ENCODE data around the gene SACM1L.
A peak's percentile ranks its signal among the peaks of the same experiment; 100 is the strongest.
"Not testable (repeated sequence)": the region's sequence is repeated elsewhere in the genome, so short reads cannot be mapped to it uniquely, and the experiment has no call there.

SACM1L gene

DNA sequence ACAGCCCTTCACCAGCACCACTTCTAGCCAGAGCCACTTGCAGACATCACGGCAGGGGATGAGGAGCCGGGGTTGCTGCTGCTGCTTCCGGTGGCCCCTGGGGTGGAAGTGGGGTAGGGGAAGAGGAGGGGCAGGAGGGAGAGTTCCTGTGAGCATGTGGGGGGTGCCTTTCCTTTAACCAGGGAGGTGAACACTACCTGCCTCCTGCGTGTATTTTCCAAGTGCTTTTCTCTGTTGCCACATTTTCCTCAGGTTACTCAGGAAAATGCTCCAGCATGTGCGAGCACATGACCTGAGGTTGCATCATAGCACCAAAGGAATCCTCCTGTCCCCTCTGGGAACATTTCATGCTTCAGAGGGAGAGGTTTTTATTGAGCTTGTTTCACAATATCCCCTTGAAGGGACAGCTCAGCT is 12.2 kb upstream of the SACM1L start:
- no peak overlapping the region for H3K4me3 ChIP-seq (ENCODE audit: low read length)
- no peaks in the 10 kb centered on the region for H3K9me3 ChIP-seq (ENCODE audit: low read length)
- H3K4me1 ChIP-seq (ENCODE audit: insufficient read depth, low read length), result peaks cover 14% of the 10 kb centered on the region
- peaks cover 4% of the 10 kb centered on the region for H3K36me3 ChIP-seq (ENCODE audit: insufficient read depth, low read length)
- H2AFZ ChIP-seq (ENCODE audit: low read depth, low read length), result no peak overlapping the region
- H3K27me3 ChIP-seq (ENCODE audit: insufficient read depth, low read length), result no peaks in the 10 kb centered on the region

DNA sequence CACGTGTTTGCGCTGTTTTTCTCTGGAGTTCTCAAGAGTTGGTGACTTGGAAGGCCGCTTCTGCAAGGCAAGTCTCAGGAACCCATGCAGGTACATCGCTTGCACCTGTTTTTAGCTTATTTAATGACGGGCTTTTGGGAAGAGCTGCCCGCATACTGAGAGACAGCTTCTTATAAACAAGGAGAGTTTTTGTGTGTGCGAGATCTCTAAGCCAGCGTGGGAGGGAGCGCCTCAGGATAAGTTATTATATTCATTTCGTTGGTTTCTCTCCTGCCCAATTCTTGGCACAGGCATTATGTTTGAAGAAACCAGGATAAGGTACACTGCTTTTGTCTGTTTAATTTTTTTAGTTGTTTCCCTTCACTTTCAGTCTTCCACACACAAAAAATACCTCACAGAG is 11.4 kb upstream of the SACM1L start:
- Histone ChIP-seq H3K36me3 (ENCODE audit: insufficient read depth, low read length) (peaks cover 4% of the 10 kb centered on the region), H3K27me3 (ENCODE audit: insufficient read depth, low read length) (no peaks in the 10 kb centered on the region), H3K9me3 (ENCODE audit: low read length) (peaks cover 2% of the 10 kb centered on the region), H3K4me1 (ENCODE audit: insufficient read depth, low read length) (peaks cover 14% of the 10 kb centered on the region), H2AFZ (ENCODE audit: low read depth, low read length) (no peak overlapping the region), H3K4me3 (ENCODE audit: low read length) (no peak overlapping the region)

DNA sequence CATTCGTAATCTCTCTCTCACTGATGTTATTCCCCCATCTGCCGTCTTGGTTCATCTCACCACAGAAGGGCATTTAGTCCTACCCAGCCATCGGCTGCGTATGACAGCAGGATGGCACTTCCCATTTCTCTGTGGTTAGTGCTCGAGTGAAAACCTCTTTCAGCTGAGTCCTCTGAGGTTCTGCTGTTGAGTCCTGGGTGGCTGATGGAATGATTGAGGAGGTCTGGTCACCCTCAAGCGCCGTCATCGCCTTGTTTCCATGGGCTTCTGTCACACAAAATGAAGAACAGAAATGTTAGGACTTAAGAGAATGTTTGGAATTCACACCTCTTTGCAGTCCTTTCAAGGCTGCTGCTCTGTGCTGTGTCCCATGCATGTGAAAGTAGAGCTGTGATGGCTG is 9.4 kb upstream of the SACM1L start:
- Histone ChIP-seq H3K27me3 (ENCODE audit: insufficient read depth, low read length) (no peaks in the 10 kb centered on the region), H3K4me3 (ENCODE audit: low read length) (no peak overlapping the region), H3K9me3 (ENCODE audit: low read length) (peaks cover 3% of the 10 kb centered on the region), H3K36me3 (ENCODE audit: insufficient read depth, low read length) (no peaks in the 10 kb centered on the region), H3K4me1 (ENCODE audit: insufficient read depth, low read length) (peaks cover 14% of the 10 kb centered on the region), H2AFZ (ENCODE audit: low read depth, low read length) (no peak overlapping the region)

DNA sequence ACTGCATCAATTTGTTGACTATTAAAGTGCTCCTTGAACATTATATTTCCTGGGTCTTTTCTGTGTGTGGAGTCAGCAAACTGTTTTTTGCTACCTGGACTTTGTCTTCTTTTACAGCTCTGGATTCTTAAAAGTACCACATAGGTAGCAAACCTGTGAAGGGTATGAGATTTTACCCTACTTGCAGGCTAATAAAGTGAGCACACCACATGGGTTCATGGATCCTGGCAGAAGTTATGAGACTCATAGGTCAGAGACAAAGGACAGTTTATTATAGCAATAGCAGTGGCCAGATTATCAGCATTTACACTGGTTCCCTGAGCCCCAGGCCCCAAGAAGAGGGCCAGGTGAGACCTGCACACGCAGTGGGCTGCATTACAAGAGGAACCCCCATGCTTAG is 8.0 kb upstream of the SACM1L start:
- Histone ChIP-seq H3K27me3 (ENCODE audit: insufficient read depth, low read length) (no peaks in the 10 kb centered on the region), H3K36me3 (ENCODE audit: insufficient read depth, low read length) (no peaks in the 10 kb centered on the region), H3K4me3 (ENCODE audit: low read length) (no peak overlapping the region), H3K9me3 (ENCODE audit: low read length) (peaks cover 3% of the 10 kb centered on the region), H2AFZ (ENCODE audit: low read depth, low read length) (no peak overlapping the region), H3K4me1 (ENCODE audit: insufficient read depth, low read length) (peaks cover 14% of the 10 kb centered on the region)

DNA sequence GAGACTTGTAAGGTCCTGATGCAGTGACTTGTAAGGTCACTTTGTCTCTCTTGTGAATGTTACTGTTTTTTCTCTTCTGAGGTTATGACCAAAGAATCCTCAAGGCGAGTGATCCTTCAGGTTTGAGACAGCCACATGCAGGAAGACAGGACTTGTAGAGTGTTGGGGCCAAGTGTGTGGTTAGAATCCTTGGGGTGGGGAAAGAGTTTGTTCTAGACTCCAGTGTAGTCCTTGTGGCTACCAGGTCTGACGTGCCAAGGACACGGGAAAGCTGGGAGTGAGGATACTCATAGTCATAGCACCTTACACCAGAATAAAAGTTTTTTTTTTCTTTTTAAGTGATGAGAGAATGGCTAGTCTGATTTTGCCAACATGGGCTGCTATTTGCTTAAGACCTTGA is 7.3 kb upstream of the SACM1L start:
- H3K4me1 ChIP-seq (ENCODE audit: insufficient read depth, low read length), result peaks cover 12% of the 10 kb centered on the region
- H3K27me3 ChIP-seq (ENCODE audit: insufficient read depth, low read length), result no peaks in the 10 kb centered on the region
- H3K36me3 ChIP-seq (ENCODE audit: insufficient read depth, low read length), result no peaks in the 10 kb centered on the region
- no peak overlapping the region for H2AFZ ChIP-seq (ENCODE audit: low read depth, low read length)
- H3K4me3 ChIP-seq (ENCODE audit: low read length), result no peak overlapping the region
- peaks cover 3% of the 10 kb centered on the region for H3K9me3 ChIP-seq (ENCODE audit: low read length)

DNA sequence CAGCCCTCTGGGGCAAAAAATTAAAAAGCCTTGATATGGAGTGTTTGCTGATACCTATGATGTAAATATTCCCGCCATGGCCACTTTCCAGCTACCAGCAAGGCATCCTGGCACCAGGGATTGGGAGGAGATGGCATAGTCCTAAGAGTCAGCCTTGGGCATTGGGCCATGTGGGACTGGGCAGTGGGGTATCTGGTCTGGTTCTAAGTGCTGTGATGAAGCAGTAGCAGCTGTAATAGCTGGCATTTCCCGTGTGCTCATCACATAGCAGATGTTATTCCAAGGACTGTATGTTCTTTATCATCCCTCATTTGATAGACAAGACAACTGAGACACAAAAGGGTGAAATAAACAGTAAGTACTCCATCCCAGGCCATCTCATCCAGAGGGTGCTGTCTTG is 6.9 kb upstream of the SACM1L start:
- no peaks in the 10 kb centered on the region for H3K27me3 ChIP-seq (ENCODE audit: insufficient read depth, low read length)
- no peak overlapping the region for H3K4me3 ChIP-seq (ENCODE audit: low read length)
- H3K4me1 ChIP-seq (ENCODE audit: insufficient read depth, low read length), result peaks cover 12% of the 10 kb centered on the region
- peaks cover 3% of the 10 kb centered on the region for H3K9me3 ChIP-seq (ENCODE audit: low read length)
- no peaks in the 10 kb centered on the region for H3K36me3 ChIP-seq (ENCODE audit: insufficient read depth, low read length)
- no peak overlapping the region for H2AFZ ChIP-seq (ENCODE audit: low read depth, low read length)

DNA sequence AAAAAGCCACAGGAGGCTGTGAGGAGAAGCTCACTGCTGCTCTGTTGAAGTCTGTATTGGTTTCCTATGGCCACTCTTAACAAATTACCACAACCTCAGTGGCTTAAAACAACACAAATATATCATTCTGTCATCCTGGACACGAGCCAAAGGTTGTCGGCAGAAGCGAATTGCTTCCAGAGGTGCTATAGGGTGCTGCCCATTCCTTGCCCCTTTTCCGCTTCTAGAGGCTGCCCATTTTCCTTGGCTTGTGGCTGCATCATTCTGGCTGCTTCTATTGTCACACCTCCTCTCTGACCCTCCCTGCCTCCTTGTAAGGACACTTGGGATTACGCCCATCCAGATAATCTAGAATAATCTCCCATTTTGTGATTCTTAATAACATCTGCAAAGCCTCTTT is 6.4 kb upstream of the SACM1L start:
- Histone ChIP-seq H2AFZ (ENCODE audit: low read depth, low read length) (no peak overlapping the region), H3K4me3 (ENCODE audit: low read length) (no peak overlapping the region), H3K4me1 (ENCODE audit: insufficient read depth, low read length) (peaks cover 12% of the 10 kb centered on the region), H3K27me3 (ENCODE audit: insufficient read depth, low read length) (no peaks in the 10 kb centered on the region), H3K9me3 (ENCODE audit: low read length) (peaks cover 3% of the 10 kb centered on the region), H3K36me3 (ENCODE audit: insufficient read depth, low read length) (no peaks in the 10 kb centered on the region)

DNA sequence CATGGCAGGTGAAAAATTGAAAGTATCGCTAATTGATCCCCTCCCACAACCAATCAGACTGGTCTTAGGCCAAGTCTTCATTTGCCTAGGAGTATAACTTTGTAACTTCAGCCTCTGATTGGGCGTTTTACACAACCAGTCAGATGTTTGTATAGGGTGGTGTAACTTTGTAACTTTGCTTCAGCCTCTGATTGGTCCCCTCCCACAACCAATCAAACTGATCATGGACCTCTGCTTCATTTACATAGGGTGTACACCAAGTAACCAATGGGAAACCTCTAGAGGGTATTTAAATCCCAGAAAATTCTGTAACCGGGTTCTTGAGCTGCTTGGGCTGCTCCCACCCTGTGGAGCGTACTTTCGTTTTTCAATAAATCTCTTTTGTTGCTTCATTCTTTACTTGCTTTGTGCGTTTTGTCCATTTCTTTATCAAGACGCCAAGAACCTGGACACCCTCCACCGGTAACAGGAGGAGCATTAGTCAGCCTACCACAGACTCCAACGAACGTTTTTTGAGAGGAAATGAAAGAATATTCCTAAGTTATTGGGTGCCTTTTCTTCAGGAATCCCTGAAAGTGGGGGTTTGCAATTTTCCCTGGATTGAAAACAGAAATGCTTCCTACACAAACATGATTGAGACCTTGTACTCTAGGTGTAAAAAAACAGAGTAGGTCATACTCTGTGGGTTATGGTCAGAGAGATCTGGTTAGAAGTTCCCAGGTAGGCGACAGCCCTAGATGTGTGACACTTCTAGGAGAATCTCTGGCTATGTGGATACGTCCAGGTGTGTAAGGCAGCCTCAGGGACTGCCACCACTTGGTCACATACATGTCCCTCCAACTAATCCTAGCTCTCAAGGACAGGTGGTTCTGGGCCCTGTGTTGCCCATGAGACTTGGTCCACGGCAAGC is 5.5 kb upstream of the SACM1L start:
- Histone ChIP-seq H3K27me3 (ENCODE audit: insufficient read depth, low read length) (no peaks in the 10 kb centered on the region), H2AFZ (ENCODE audit: low read depth, low read length) (no peak overlapping the region), H3K4me3 (ENCODE audit: low read length) (no peak overlapping the region), H3K4me1 (ENCODE audit: insufficient read depth, low read length) (peaks cover 7% of the 10 kb centered on the region), H3K9me3 (ENCODE audit: low read length) (peaks cover 3% of the 10 kb centered on the region), H3K36me3 (ENCODE audit: insufficient read depth, low read length) (no peaks in the 10 kb centered on the region)

DNA sequence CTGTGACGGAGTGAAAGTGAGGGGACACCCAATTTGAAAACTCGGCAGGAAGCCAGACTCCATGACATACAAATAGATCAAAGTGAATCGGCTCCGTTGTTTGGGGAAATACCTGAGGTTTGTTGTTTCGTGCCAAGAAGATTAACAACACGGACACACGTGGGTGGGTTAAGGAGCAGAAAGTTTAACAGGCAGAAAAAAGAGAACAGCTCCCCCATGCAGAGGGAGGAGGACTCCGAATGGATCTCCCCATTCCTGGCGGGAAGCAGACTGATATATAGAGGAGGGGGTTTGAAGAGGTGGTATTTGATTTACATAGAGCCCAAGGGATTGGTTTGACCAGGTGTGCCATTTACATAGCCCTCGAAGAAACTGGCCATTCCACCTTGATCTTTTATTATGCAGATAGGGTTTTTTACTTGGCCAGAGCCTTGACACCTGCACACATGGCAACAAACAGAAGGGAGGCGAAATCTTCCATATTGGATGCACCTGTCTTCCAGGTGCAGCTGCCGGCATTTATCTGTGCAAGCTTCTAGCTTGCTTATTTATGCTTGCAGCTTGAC is 4.8 kb upstream of the SACM1L start:
- no peaks in the 10 kb centered on the region for H3K36me3 ChIP-seq (ENCODE audit: insufficient read depth, low read length)
- no peak overlapping the region for H2AFZ ChIP-seq (ENCODE audit: low read depth, low read length)
- no peaks in the 10 kb centered on the region for H3K27me3 ChIP-seq (ENCODE audit: insufficient read depth, low read length)

DNA sequence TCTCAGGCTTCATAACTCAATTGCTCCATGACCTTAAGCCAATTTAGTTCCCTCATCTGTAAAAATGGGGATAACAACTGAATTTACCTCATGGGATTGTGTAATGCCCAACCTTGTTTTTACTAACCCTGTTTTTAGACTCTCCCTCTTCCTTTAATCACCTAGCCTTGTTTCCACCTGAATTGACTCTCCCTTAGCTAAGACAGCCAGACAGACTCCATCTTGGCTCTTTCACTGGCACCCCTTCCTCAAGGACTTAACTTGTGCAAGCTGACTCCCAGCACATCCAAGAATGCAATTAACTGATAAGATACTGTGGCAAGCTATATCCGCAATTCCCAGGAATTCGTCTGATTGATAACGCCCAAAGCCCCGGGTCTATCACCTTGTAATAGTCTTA is 3.5 kb upstream of the SACM1L start:
- not testable (repeated sequence) for H2AFZ ChIP-seq (ENCODE audit: low read depth, low read length); H3K4me1 ChIP-seq (ENCODE audit: insufficient read depth, low read length); H3K4me3 ChIP-seq (ENCODE audit: low read length); H3K9me3 ChIP-seq (ENCODE audit: low read length); H3K27me3 ChIP-seq (ENCODE audit: insufficient read depth, low read length); H3K36me3 ChIP-seq (ENCODE audit: insufficient read depth, low read length)

More for the DNA sequence above, 4.8 kb upstream of the SACM1L start:
- Histone ChIP-seq H3K4me1 (ENCODE audit: insufficient read depth, low read length) (no peaks in the 10 kb centered on the region), H3K9me3 (ENCODE audit: low read length) (peaks cover 3% of the 10 kb centered on the region), H3K4me3 (ENCODE audit: low read length) (no peak overlapping the region)

DNA sequence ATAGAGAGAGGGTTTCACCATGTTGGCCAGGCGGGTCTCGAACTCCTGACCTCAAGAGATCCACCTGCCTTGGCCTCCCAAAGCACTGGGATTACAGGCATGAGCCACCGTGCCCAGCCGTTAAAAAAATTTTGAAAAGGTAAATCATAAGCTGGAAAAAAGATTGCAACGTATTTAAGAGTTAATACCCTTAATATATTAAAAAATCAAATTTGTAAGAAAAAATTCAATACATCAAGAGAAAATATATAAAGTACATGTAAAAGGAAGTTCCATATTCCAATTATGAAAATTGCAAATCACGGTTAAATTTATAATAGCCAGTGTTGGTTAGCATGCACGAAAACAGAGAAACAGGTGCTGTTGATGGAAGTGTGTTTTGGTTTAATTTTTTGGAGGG is 2.3 kb upstream of the SACM1L start:
- Histone ChIP-seq H3K9me3 (ENCODE audit: low read length) (peaks cover 3% of the 10 kb centered on the region), H3K4me1 (ENCODE audit: insufficient read depth, low read length) (peaks cover 11% of the 10 kb centered on the region), H2AFZ (ENCODE audit: low read depth, low read length) (no peak overlapping the region), H3K27me3 (ENCODE audit: insufficient read depth, low read length) (no peaks in the 10 kb centered on the region), H3K4me3 (ENCODE audit: low read length) (no peak overlapping the region), H3K36me3 (ENCODE audit: insufficient read depth, low read length) (peaks cover 4% of the 10 kb centered on the region)

DNA sequence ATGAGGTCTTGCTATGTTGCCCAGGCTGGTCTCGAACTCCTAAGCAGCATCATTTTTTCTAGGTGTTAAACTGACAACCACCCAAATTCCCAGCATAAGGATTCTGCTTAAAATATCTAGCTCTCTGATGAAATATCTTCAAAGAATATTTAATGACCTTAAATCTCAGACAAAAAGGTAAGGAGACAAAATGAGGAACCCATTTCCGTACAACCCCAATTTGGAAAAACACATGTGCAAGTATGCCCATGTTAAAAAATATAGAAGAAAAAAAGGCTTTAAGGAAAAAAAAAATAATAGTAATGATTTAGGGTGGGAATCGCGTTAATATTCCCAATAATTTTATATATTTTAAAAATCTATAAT is 1.4 kb upstream of the SACM1L start:
- Histone ChIP-seq H3K4me3 (ENCODE audit: low read length) (peak overlapping the region; percentile 75), H3K4me1 (ENCODE audit: insufficient read depth, low read length) (peaks cover 11% of the 10 kb centered on the region), H2AFZ (ENCODE audit: low read depth, low read length) (no peak overlapping the region), H3K27me3 (ENCODE audit: insufficient read depth, low read length) (no peaks in the 10 kb centered on the region), H3K9me3 (ENCODE audit: low read length) (peaks cover under 1% of the 10 kb centered on the region), H3K36me3 (ENCODE audit: insufficient read depth, low read length) (peaks cover 5% of the 10 kb centered on the region)

DNA sequence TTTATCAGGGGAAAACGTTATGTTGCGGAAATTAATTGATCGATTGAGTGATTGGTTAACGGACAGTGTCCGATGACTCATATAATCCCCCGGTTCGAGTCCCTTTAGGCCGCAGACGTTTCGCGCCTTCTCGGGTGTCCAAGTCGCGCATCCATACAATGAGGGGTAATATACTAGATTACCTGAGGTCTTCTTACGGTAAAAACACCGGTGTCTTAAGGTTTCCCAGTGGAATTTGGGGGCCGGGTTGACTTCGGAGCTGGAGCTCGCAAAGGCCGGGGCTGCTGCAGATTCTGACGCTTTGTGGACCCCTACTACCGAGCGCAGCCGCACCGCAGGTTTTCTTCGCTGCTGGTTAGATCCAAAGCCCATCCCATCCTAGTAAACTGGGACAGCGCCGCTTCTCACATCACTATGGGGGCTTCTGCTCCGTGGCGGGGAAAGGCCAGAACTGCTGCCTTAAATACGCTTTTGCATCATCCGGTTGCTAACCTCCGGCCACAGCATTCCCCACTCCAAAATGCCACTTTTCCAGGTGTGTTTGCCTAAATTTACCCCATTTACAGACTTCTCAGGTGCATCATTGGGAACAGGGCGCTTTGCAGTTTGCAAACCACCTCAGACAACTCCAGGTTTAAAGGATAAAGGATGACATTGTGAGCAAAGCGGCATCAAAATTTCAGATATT is 858 bp upstream of the SACM1L start:
- peak overlapping the region; percentile 73 for H2AFZ ChIP-seq (ENCODE audit: low read depth, low read length)
- peak overlapping the region; percentile 75 for H3K4me3 ChIP-seq (ENCODE audit: low read length)
- H3K9me3 ChIP-seq (ENCODE audit: low read length), result no peaks in the 10 kb centered on the region
- no peaks in the 10 kb centered on the region for H3K27me3 ChIP-seq (ENCODE audit: insufficient read depth, low read length)
- H3K4me1 ChIP-seq (ENCODE audit: insufficient read depth, low read length), result peaks cover 11% of the 10 kb centered on the region
- peaks cover 8% of the 10 kb centered on the region for H3K36me3 ChIP-seq (ENCODE audit: insufficient read depth, low read length)

Data from neuron (in vitro differentiated cells).